ENCODE data around the gene YAP1. TPM values are rescaled to one million over a fixed set of nuclear protein-coding genes. Genes with fewer than 3 reads are reported as not detected.

Gene YAP1
- total RNA-seq (100 to 1,000 TPM in 2 of 5 donors, 10 to 100 TPM in 3; 22.0 to 400 (median 98.4) TPM), polyA plus RNA-seq (10 to 100 TPM; 24.0 to 31.8 (median 27.4) TPM)
- long read RNA-seq, donor 1, full-length matches to known transcripts: 4 of 4 reads
- long read RNA-seq, donor 1, partial matches to known transcripts: 0 of 4 reads
- long read RNA-seq, donor 1, other reads (novel, unspliced or antisense): 0 of 4 reads
- long read RNA-seq, donor 2, full-length matches to known transcripts: 11 of 17 reads
- long read RNA-seq, donor 2, partial matches to known transcripts: 6 of 17 reads
- long read RNA-seq, donor 2, other reads (novel, unspliced or antisense): 0 of 17 reads
- long read RNA-seq, donor 3, full-length matches to known transcripts: 4 of 10 reads
- long read RNA-seq, donor 3, partial matches to known transcripts: 6 of 10 reads
- long read RNA-seq, donor 3, other reads (novel, unspliced or antisense): 0 of 10 reads
- long read RNA-seq, donor 4, full-length matches to known transcripts: 2 of 2 reads
- long read RNA-seq, donor 4, partial matches to known transcripts: 0 of 2 reads
- long read RNA-seq, donor 4, other reads (novel, unspliced or antisense): 0 of 2 reads
- long read RNA-seq, donor 5, full-length matches to known transcripts: 3 of 23 reads
- long read RNA-seq, donor 5, partial matches to known transcripts: 20 of 23 reads
- long read RNA-seq, donor 5, other reads (novel, unspliced or antisense): 0 of 23 reads
- long read RNA-seq, donor 6, full-length matches to known transcripts: 15 of 30 reads
- long read RNA-seq, donor 6, partial matches to known transcripts: 15 of 30 reads
- long read RNA-seq, donor 6, other reads (novel, unspliced or antisense): 0 of 30 reads
- long read RNA-seq, donor 7, full-length matches to known transcripts: 12 of 24 reads
- long read RNA-seq, donor 7, partial matches to known transcripts: 12 of 24 reads
- long read RNA-seq, donor 7, other reads (novel, unspliced or antisense): 0 of 24 reads
- long read RNA-seq, donor 8, full-length matches to known transcripts: 5 of 11 reads
- long read RNA-seq, donor 8, partial matches to known transcripts: 6 of 11 reads
- long read RNA-seq, donor 8, other reads (novel, unspliced or antisense): 0 of 11 reads
- long read RNA-seq, donor 9, full-length matches to known transcripts: 5 of 32 reads
- long read RNA-seq, donor 9, partial matches to known transcripts: 27 of 32 reads
- long read RNA-seq, donor 9, other reads (novel, unspliced or antisense): 0 of 32 reads
- long read RNA-seq, donor 10, full-length matches to known transcripts: 3 of 3 reads
- long read RNA-seq, donor 10, partial matches to known transcripts: 0 of 3 reads
- long read RNA-seq, donor 10, other reads (novel, unspliced or antisense): 0 of 3 reads

DNA sequence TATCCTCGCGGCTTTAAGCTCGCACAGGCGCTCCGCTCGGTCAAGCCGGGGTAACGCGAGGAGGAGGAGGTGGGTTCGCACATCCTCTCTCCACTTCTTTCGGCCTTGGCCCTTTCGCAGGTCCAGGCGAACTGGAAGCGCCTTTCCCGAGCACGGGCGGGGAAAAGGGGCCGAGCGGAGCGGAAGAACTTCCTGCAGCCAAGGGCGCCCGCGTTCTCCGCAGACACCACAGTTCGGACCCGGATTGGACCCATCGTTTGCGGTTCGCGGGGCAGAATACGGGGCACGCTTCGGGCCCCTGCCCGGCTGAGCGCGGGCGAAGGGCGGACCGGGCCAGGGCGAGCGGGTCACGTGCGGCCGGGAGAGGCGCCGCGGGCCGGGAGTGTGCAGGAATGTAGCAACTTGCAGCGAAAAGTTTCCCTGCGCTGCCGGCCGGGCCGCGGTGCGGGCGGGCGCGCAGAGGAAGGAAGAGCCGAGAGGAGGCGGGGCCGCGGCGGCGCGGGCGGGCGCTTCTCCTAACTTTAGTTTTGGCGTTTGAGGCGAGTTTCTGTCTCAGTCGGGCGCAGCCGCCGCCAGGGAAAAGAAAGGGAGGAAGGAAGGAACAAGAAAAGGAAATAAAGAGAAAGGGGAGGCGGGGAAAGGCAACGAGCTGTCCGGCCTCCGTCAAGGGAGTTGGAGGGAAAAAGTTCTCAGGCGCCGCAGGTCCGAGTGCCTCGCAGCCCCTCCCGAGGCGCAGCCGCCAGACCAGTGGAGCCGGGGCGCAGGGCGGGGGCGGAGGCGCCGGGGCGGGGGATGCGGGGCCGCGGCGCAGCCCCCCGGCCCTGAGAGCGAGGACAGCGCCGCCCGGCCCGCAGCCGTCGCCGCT lies at the start of gene YAP1:
Gene YAP1 (plus strand): TSS at position 552 of the 865 bp plus-strand sequence. CDS start 402 bp downstream, outside the sequence.
- 1% methylated on average over 54 to 104 of the region's 104 CpGs for WGBS, 5 donors
- Histone ChIP-seq H3K9me3 (no peaks in the 10 kb centered on the region), H3K27ac (peak within 1 kb of the TSS; percentile 95 to 100 (median 97)), H3K4me1 (peaks cover 11 to 39% (median 37%) of the 10 kb centered on the region in 4 donors), H3K36me3 (peaks cover 0 to 11% (median 5%) of the 10 kb centered on the region in 4 donors), H3K27me3 (peaks cover 0 to 21% (median 5%) of the 10 kb centered on the region in 3 donors), H3K4me3 (peak within 1 kb of the TSS; percentile 64 to 98 (median 82))
- intact Hi-C loops (cut with DNase I; ENCODE audit: low total_unique reads): no loop called here
- DNase-seq: peak; percentile 88 to 97
- no peak for TF ChIP-seq POLR2A (IDR thresholded peaks at IDR 0.05)
- no peak for TF ChIP-seq EP300 (IDR thresholded peaks at IDR 0.05)
- TF ChIP-seq, protein P1, sequence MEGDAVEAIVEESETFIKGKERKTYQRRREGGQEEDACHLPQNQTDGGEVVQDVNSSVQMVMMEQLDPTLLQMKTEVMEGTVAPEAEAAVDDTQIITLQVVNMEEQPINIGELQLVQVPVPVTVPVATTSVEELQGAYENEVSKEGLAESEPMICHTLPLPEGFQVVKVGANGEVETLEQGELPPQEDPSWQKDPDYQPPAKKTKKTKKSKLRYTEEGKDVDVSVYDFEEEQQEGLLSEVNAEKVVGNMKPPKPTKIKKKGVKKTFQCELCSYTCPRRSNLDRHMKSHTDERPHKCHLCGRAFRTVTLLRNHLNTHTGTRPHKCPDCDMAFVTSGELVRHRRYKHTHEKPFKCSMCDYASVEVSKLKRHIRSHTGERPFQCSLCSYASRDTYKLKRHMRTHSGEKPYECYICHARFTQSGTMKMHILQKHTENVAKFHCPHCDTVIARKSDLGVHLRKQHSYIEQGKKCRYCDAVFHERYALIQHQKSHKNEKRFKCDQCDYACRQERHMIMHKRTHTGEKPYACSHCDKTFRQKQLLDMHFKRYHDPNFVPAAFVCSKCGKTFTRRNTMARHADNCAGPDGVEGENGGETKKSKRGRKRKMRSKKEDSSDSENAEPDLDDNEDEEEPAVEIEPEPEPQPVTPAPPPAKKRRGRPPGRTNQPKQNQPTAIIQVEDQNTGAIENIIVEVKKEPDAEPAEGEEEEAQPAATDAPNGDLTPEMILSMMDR (IDR thresholded peaks at IDR 0.05): no peak
- TF ChIP-seq POLR2AphosphoS5 (IDR thresholded peaks at IDR 0.05): peak; percentile 36 to 77 (median 71)

DNA sequence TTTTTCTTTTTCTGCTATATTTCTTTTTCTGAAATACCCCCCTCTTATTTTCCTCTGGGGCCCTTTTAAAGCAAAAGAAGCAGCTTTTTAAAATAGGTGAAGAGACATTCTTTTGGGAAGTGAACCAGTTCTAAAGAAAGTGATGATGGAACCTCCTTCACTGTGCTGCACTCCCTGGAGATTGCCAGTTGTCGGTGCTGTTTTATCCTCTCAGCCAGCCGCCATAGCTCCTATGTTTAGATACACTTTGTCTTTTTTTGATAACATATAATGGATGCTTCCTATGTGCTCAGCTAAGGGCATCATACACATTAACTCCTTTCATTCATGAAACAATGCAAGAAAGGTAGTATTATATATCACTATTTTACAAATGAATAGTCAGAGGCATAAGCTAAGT lies 49.0 kb upstream of the YAP1 start:
- H3K9me3 ChIP-seq: no peaks in the 10 kb centered on the region
- intact Hi-C loops (cut with DNase I; ENCODE audit: low total_unique reads): no loop called here
- H3K4me1 ChIP-seq: no peaks in the 10 kb centered on the region
- WGBS, 5 donors: 19 to 36% (median 26%) methylated on average over 2 of the region's 2 CpGs
- no peak overlapping the region for H3K4me3 ChIP-seq
- peak in 1 of 2 donors; percentile 20 for DNase-seq
- no peak overlapping the region for H3K27ac ChIP-seq
- no peaks in the 10 kb centered on the region for H3K36me3 ChIP-seq
- TF ChIP-seq, protein P1 (IDR thresholded peaks at IDR 0.05): peak in 1 of 7 experiments; percentile 6
- TF ChIP-seq POLR2A (IDR thresholded peaks at IDR 0.05): no peak
- no peaks in the 10 kb centered on the region for H3K27me3 ChIP-seq

DNA sequence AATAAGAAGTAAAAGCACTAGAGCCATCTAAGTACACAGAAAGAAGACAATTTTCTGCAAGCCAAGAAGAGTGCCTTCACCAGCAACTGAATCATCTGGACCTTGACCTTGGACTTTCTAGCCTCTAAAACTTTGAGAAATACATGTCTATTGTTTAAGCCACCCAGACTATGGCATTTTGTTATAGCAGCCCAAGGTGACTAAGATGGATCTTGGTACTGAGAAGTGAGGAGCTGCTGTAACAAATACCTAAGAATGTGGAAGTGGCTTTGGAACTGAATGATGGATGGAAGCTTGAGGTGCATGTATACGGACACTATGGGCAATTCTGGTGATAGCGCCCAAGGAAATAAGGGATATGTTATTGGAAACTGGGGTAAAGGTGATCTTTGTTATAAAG lies 48.1 kb upstream of the YAP1 start:
- intact Hi-C loops (cut with DNase I; ENCODE audit: low total_unique reads): no loop called here
- Histone ChIP-seq H3K36me3 (no peaks in the 10 kb centered on the region), H3K27ac (no peak overlapping the region), H3K27me3 (no peaks in the 10 kb centered on the region), H3K9me3 (no peaks in the 10 kb centered on the region), H3K4me3 (no peak overlapping the region), H3K4me1 (no peaks in the 10 kb centered on the region)
- TF ChIP-seq, protein P1 (IDR thresholded peaks at IDR 0.05): no peak
- no peak for TF ChIP-seq POLR2A (IDR thresholded peaks at IDR 0.05)
- TF ChIP-seq POLR2AphosphoS5 (IDR thresholded peaks at IDR 0.05): no peak
- no peak for TF ChIP-seq EP300 (IDR thresholded peaks at IDR 0.05)
- 86 to 96% (median 95%) methylated on average over 2 of the region's 2 CpGs for WGBS, 5 donors
- no peak for DNase-seq
